HepG2 (cell line): ENCODE data around the gene APC2. TPM values are rescaled to one million over a fixed set of nuclear protein-coding genes. Genes with fewer than 3 reads are reported as not detected.

Source experiments
- FIP1L1 ChIP-seq: fragments of 200-400 bp; formaldehyde crosslinking; IDR thresholded peaks from 2 replicates; pipeline ENCODE4 v1.6.1; 2018; ENCODE audit warnings: low read depth, mild to moderate bottlenecking, low read length, moderate library complexity, borderline replicate concordance; ENCODE audit not compliant: insufficient read depth
- HDAC6 ChIP-seq: fragments of 200-600 bp; sonication (generic); IDR thresholded peaks from 2 replicates; pipeline ENCODE4 v1.7.0; 2017; ENCODE audit warnings: mild to moderate bottlenecking, antibody characterized with exemption, low read length, low read depth
- JUNB ChIP-seq: sonication (generic); formaldehyde crosslinking; IDR thresholded peaks from 2 replicates; pipeline ENCODE4 v1.8.0; 2022; ENCODE audit warnings: missing genetic modification reagents, mild to moderate bottlenecking, borderline replicate concordance
- MLLT10 ChIP-seq: sonication (generic); formaldehyde crosslinking; IDR thresholded peaks from 2 replicates; pipeline ENCODE4 v1.4.0; 2020; ENCODE audit warnings: missing genetic modification reagents
- MZF1 ChIP-seq: sonication (generic); formaldehyde crosslinking; IDR thresholded peaks from 2 replicates; pipeline ENCODE4 v1.8.1; 2023; ENCODE audit warnings: mild to moderate bottlenecking, missing genetic modification reagents, borderline replicate concordance
- ZFP36L2 ChIP-seq: sonication (generic); formaldehyde crosslinking; IDR thresholded peaks from 2 replicates; pipeline ENCODE4 v1.4.0; 2020; ENCODE audit warnings: missing genetic modification reagents
- ZFP62 ChIP-seq: sonication (generic); formaldehyde crosslinking; IDR thresholded peaks from 2 replicates; pipeline ENCODE4 v1.4.0; 2020; ENCODE audit warnings: missing genetic modification reagents
- ZNF121 ChIP-seq: sonication (generic); formaldehyde crosslinking; IDR thresholded peaks from 2 replicates; pipeline ENCODE4 v1.5.0; 2020; ENCODE audit warnings: mild to moderate bottlenecking, missing genetic modification reagents
- ZNF124 ChIP-seq: sonication (generic); formaldehyde crosslinking; IDR thresholded peaks from 2 replicates; pipeline ENCODE4 v1.4.0; 2020; ENCODE audit warnings: missing genetic modification reagents
- polyA plus RNA-seq, 8 experiments: library from polyadenylated mRNA; depleted of rRNA in 3 of 8; stranded (reverse) in 7 of 8; unstranded in 1 of 8; fragments of >200 nt; fragmentation: Illumina TruSeq in 4 of 8; extraction: Trizol in 4 of 8; gene quantifications; 2 replicates each; pipeline versions ENCODE4 v1.2.1 to v1.2.3, GENCODE V29; 2011 to 2016; ENCODE audit warnings: low read depth in 4 of 8, missing spikeins in 1 of 8, mixed read lengths in 1 of 8; ENCODE audit not compliant: insufficient read depth in 1 of 8
- total RNA-seq, 5 experiments: library from RNA; depleted of rRNA; stranded (reverse); fragments of >200 nt; fragmentation: Illumina TruSeq; extraction: Trizol; gene quantifications; 2 replicates each; pipeline ENCODE4 v1.2.3, GENCODE V29; 2016; ENCODE audit warnings: low read depth in 1 of 5
- TF ChIP-seq, protein P1 (sequence below): sonication (generic); formaldehyde crosslinking; IDR thresholded peaks from 2 replicates; pipeline ENCODE4 v1.9.0; 2022; ENCODE audit warnings: low read depth, missing genetic modification reagents
- TF ChIP-seq, protein P2 (sequence below), 2 experiments: IDR thresholded peaks; 2 replicates each; pipeline ENCODE4 v1.6.1; 2011 to 2012; ENCODE audit warnings: low read length in 2 of 2, borderline replicate concordance in 1 of 2, low read depth in 1 of 2, mild to moderate bottlenecking in 1 of 2, moderate library complexity in 1 of 2
- TF ChIP-seq, protein P3 (sequence below): sonication (generic); formaldehyde crosslinking; IDR thresholded peaks from 2 replicates; pipeline ENCODE4 v1.4.0; 2020; ENCODE audit warnings: low read depth, mild to moderate bottlenecking, missing genetic modification reagents
- TF ChIP-seq, protein P4 (sequence below): sonication (generic); formaldehyde crosslinking; IDR thresholded peaks from 2 replicates; pipeline ENCODE4 v1.4.0; 2020; ENCODE audit warnings: missing genetic modification reagents, mild to moderate bottlenecking, borderline replicate concordance

The APC2 gene
- total and polyA plus RNA-seq, 2 of the 13 experiments (the other 11 are each of a cell fraction or from before 2014, with no cell fraction given): 0.08 to 0.22 TPM

DNA sequence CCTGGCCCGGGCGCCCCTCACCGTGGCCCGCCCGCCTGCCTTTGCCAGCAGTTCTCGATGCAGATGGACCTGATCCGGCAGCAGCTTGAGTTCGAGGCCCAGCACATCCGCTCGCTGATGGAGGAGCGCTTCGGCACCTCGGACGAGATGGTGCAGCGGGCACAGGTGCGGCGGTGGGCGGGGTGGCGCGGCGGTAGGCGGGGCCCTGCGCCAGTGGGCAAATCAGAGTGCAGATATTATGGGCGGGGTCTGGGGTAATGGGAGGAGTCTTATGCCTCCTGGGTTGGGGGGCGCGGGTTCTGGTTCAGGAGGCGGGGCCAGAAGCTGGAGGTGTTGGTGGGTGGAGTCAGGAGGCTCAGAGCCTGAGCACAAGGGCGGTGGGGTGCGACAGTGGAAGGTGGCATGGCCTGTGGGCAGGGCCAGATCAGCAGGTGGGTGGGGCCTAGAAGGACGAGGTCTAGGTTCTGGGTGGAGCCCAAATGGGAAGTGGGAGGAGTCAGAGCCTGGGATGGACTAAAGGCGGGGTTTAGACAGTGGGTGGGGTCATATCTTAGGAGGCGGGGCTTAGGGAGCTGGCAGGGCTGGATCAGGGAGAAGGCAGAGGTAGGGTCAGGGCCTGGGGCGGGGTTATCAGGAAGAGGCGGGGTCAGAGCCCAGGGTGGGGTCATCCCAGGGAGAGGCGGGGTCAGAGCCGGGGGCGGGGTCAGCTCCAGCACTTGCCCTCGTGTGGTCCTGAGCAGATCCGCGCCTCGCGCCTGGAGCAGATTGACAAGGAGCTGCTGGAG is 5.6 kb downstream of the APC2 start (continued):
- TF ChIP-seq, protein P1, sequence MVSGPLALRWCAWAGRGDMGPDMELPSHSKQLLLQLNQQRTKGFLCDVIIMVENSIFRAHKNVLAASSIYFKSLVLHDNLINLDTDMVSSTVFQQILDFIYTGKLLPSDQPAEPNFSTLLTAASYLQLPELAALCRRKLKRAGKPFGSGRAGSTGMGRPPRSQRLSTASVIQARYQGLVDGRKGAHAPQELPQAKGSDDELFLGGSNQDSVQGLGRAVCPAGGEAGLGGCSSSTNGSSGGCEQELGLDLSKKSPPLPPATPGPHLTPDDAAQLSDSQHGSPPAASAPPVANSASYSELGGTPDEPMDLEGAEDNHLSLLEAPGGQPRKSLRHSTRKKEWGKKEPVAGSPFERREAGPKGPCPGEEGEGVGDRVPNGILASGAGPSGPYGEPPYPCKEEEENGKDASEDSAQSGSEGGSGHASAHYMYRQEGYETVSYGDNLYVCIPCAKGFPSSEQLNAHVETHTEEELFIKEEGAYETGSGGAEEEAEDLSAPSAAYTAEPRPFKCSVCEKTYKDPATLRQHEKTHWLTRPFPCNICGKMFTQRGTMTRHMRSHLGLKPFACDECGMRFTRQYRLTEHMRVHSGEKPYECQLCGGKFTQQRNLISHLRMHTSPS: peak; percentile 54; the same call in 1 of the 2 replicates
- no peak for TF ChIP-seq JUNB (CRISPR knock-in tag)
- no peak for TF ChIP-seq ZNF124 (CRISPR knock-in tag)
- TF ChIP-seq, protein P2, sequence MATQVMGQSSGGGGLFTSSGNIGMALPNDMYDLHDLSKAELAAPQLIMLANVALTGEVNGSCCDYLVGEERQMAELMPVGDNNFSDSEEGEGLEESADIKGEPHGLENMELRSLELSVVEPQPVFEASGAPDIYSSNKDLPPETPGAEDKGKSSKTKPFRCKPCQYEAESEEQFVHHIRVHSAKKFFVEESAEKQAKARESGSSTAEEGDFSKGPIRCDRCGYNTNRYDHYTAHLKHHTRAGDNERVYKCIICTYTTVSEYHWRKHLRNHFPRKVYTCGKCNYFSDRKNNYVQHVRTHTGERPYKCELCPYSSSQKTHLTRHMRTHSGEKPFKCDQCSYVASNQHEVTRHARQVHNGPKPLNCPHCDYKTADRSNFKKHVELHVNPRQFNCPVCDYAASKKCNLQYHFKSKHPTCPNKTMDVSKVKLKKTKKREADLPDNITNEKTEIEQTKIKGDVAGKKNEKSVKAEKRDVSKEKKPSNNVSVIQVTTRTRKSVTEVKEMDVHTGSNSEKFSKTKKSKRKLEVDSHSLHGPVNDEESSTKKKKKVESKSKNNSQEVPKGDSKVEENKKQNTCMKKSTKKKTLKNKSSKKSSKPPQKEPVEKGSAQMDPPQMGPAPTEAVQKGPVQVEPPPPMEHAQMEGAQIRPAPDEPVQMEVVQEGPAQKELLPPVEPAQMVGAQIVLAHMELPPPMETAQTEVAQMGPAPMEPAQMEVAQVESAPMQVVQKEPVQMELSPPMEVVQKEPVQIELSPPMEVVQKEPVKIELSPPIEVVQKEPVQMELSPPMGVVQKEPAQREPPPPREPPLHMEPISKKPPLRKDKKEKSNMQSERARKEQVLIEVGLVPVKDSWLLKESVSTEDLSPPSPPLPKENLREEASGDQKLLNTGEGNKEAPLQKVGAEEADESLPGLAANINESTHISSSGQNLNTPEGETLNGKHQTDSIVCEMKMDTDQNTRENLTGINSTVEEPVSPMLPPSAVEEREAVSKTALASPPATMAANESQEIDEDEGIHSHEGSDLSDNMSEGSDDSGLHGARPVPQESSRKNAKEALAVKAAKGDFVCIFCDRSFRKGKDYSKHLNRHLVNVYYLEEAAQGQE (IDR thresholded peaks at IDR 0.05; ENCODE audit: borderline replicate concordance in 1 of 2, low read depth in 1 of 2, low read length in 2 of 2): no peak
- no peak for TF ChIP-seq HDAC6
- TF ChIP-seq ZFP36L2 (CRISPR knock-in tag): no peak
- TF ChIP-seq, protein P3, sequence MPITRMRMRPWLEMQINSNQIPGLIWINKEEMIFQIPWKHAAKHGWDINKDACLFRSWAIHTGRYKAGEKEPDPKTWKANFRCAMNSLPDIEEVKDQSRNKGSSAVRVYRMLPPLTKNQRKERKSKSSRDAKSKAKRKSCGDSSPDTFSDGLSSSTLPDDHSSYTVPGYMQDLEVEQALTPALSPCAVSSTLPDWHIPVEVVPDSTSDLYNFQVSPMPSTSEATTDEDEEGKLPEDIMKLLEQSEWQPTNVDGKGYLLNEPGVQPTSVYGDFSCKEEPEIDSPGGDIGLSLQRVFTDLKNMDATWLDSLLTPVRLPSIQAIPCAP (CRISPR knock-in tag): no peak
- TF ChIP-seq MLLT10 (CRISPR knock-in tag): no peak
- TF ChIP-seq FIP1L1: no peak
- TF ChIP-seq MZF1 (CRISPR knock-in tag): no peak
- TF ChIP-seq ZNF121 (CRISPR knock-in tag): no peak
- no peak for TF ChIP-seq ZFP62 (CRISPR knock-in tag)
- TF ChIP-seq, protein P4, sequence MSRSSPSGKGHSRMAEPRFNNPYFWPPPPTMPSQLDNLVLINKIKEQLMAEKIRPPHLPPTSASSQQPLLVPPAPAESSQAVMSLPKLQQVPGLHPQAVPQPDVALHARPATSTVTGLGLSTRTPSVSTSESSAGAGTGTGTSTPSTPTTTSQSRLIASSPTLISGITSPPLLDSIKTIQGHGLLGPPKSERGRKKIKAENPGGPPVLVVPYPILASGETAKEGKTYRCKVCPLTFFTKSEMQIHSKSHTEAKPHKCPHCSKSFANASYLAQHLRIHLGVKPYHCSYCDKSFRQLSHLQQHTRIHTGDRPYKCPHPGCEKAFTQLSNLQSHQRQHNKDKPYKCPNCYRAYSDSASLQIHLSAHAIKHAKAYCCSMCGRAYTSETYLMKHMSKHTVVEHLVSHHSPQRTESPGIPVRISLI (CRISPR knock-in tag): no peak
- TF ChIP-seq, all 625 proteins: peak for 38
